ENCODE data around the gene TEX55. TPM values are rescaled to one million over a fixed set of nuclear protein-coding genes. Genes with fewer than 3 reads are reported as not detected.

Gene TEX55
- total and polyA plus RNA-seq, 2 donors (not counting 1 experiment from before 2014, with no cell fraction given) = not detected

GRCh38 chr3:119149484-119149883 is 3.5 kb downstream of the TEX55 start:
- no CpG with 5 or more reads among the region's 4 CpGs for WGBS (ENCODE audit: insufficient coverage)
- ATAC-seq (ENCODE audit: low read depth) = no peak
- peaks cover 10% of the 10 kb centered on the region for H3K27me3 Mint-ChIP-seq
- Histone ChIP-seq H3K27ac (ENCODE audit: low read length in 2 of 2) (no peak overlapping the region), H3K36me3 (replicated peaks in 1 of 2; ENCODE audit: control extremely low read depth in 1 of 2, control insufficient read depth in 1 of 2, extremely low read depth in 1 of 2, insufficient read depth in 2 of 2, low read length in 1 of 2) (no peaks in the 10 kb centered on the region), H4K20me1 (ENCODE audit: control insufficient read depth, insufficient read depth, low read length, poor library complexity, severe bottlenecking) (no peaks in the 10 kb centered on the region), H2AFZ (ENCODE audit: insufficient read depth, low read depth, low read length, poor library complexity, severe bottlenecking) (no peak overlapping the region), H3K4me1 (ENCODE audit: control insufficient read depth in 2 of 2, insufficient read depth in 2 of 2, low read length in 2 of 2) (no peaks in the 10 kb centered on the region), H3K4me2 (replicated peaks; ENCODE audit: low read depth, low read length, poor library complexity, severe bottlenecking) (no peak overlapping the region), H3K27me3 (replicated peaks in 1 of 4; ENCODE audit: control extremely low read depth in 1 of 4, control insufficient read depth in 3 of 4, insufficient read depth in 4 of 4, low read length in 3 of 4) (no peaks in the 10 kb centered on the region), H3K9me3 (ENCODE audit: control extremely low read depth in 1 of 3, control insufficient read depth in 2 of 3, insufficient read depth in 1 of 3, low read length in 2 of 3) (peaks cover 0 to 5% (median 3%) of the 10 kb centered on the region in 3 donors), H3K79me2 (ENCODE audit: control insufficient read depth, insufficient read depth, low read length) (no peaks in the 10 kb centered on the region), H3K9ac (ENCODE audit: low read length) (no peak overlapping the region), H3K4me3 (ENCODE audit: control extremely low read depth in 1 of 5, extremely low read depth in 1 of 5, insufficient read depth in 1 of 5, low read depth in 2 of 5, low read length in 4 of 5) (no peak overlapping the region)
- no peak overlapping the region for H3K27ac Mint-ChIP-seq
- POLR2A ChIA-PET = no interaction called here
- H3K4me1 Mint-ChIP-seq = no peaks in the 10 kb centered on the region
- no peak for DNase-seq
- TF ChIP-seq CTCF (IDR thresholded peaks at IDR 0.05) = no peak
- no peak for TF ChIP-seq EZH2 (IDR thresholded peaks at IDR 0.05; ENCODE audit: borderline replicate concordance, insufficient read depth, low read depth, low read length, poor library complexity, severe bottlenecking)
- peaks cover 11% of the 10 kb centered on the region for H3K9me3 Mint-ChIP-seq (ENCODE audit: insufficient read depth)
- intact Hi-C loops (cut with micrococcal nuclease) = no loop called here
- CTCF ChIA-PET = no interaction called here
- no peak overlapping the region for H3K4me3 Mint-ChIP-seq

GRCh38 chr3:119156868-119157267 is 10.9 kb downstream of the TEX55 start:
- H3K9me3 Mint-ChIP-seq (ENCODE audit: insufficient read depth) = peaks cover 16% of the 10 kb centered on the region
- ChIA-PET POLR2A (no interaction called here), CTCF (interaction anchor here (0.7 kb wide), 1 partner anchor 28 kb away, joined by 3 read pairs; no protein-coding TSS in a partner anchor)
- Histone ChIP-seq H4K20me1 (ENCODE audit: control insufficient read depth, insufficient read depth, low read length, poor library complexity, severe bottlenecking) (no peaks in the 10 kb centered on the region), H3K79me2 (ENCODE audit: control insufficient read depth, insufficient read depth, low read length) (no peaks in the 10 kb centered on the region), H3K4me1 (ENCODE audit: control insufficient read depth in 2 of 2, insufficient read depth in 2 of 2, low read length in 2 of 2) (no peaks in the 10 kb centered on the region), H3K27ac (ENCODE audit: low read length in 2 of 2) (no peak overlapping the region), H3K36me3 (replicated peaks in 1 of 2; ENCODE audit: control extremely low read depth in 1 of 2, control insufficient read depth in 1 of 2, extremely low read depth in 1 of 2, insufficient read depth in 2 of 2, low read length in 1 of 2) (no peaks in the 10 kb centered on the region), H3K9me3 (ENCODE audit: control extremely low read depth in 1 of 3, control insufficient read depth in 2 of 3, insufficient read depth in 1 of 3, low read length in 2 of 3) (peaks cover 7 to 18% (median 16%) of the 10 kb centered on the region in 3 donors), H3K4me2 (replicated peaks; ENCODE audit: low read depth, low read length, poor library complexity, severe bottlenecking) (no peak overlapping the region), H2AFZ (ENCODE audit: insufficient read depth, low read depth, low read length, poor library complexity, severe bottlenecking) (no peak overlapping the region), H3K9ac (ENCODE audit: low read length) (no peak overlapping the region), H3K4me3 (ENCODE audit: control extremely low read depth in 1 of 5, extremely low read depth in 1 of 5, insufficient read depth in 1 of 5, low read depth in 2 of 5, low read length in 4 of 5) (no peak overlapping the region), H3K27me3 (replicated peaks in 1 of 4; ENCODE audit: control extremely low read depth in 1 of 4, control insufficient read depth in 3 of 4, insufficient read depth in 4 of 4, low read length in 3 of 4) (no peaks in the 10 kb centered on the region)
- no peak for TF ChIP-seq CTCF (IDR thresholded peaks at IDR 0.05)
- TF ChIP-seq EZH2 (IDR thresholded peaks at IDR 0.05; ENCODE audit: borderline replicate concordance, insufficient read depth, low read depth, low read length, poor library complexity, severe bottlenecking) = no peak
- intact Hi-C loops (cut with micrococcal nuclease) = no loop called here
- no peak overlapping the region for H3K27ac Mint-ChIP-seq
- no peaks in the 10 kb centered on the region for H3K4me1 Mint-ChIP-seq
- no peak for DNase-seq
- no peak overlapping the region for H3K4me3 Mint-ChIP-seq
- H3K27me3 Mint-ChIP-seq = peaks cover 26% of the 10 kb centered on the region
- ATAC-seq (ENCODE audit: low read depth) = no peak

All from B cell (primary cell).